ENCODE data around the gene NME3. TPM values are rescaled to one million over a fixed set of nuclear protein-coding genes. Genes with fewer than 3 reads are reported as not detected.
A peak's percentile ranks its signal among the peaks of the same experiment; 100 is the strongest.

NME3 gene
- total and polyA plus RNA-seq, 2 of the 13 experiments (the other 11 are each of a cell fraction or from before 2014, with no cell fraction given): 10.4 to 15.9 TPM

DNA sequence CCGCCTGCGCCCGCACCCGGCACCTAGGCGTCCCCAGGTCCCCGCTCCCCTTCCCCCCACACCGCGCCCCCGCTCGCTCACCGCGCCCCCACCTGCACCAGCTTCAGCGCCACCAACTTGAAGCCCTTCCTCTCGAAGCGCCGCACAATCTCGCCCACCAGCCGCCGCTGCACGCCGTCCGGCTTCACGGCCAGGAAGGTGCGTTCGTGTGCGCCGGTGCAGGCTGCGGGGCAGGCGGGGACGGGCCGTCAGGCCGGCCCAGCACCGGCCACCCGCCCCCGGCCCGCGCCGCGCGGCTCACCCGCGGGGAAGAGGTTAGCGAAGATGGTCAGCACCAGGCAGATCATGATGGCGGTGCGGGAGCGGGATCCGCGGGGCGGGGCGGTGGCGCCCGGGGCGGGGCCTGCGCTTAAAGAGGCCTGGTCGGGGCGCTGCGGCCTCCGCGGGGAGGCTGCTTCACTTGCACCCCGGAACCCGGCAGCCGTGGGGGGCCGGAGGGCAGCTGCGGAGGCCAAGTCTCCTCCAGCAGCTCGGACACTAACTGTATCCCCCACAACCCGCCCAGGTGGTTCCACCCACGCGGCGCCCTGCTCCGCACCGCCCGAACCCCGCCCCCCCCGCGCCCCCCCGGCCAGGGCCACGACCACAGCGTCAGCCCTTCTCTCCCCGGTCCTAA is at the start of gene NME3 (continued):
- TF ChIP-seq, protein P1, sequence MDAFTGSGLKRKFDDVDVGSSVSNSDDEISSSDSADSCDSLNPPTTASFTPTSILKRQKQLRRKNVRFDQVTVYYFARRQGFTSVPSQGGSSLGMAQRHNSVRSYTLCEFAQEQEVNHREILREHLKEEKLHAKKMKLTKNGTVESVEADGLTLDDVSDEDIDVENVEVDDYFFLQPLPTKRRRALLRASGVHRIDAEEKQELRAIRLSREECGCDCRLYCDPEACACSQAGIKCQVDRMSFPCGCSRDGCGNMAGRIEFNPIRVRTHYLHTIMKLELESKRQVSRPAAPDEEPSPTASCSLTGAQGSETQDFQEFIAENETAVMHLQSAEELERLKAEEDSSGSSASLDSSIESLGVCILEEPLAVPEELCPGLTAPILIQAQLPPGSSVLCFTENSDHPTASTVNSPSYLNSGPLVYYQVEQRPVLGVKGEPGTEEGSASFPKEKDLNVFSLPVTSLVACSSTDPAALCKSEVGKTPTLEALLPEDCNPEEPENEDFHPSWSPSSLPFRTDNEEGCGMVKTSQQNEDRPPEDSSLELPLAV (CRISPR knock-in tag; conservative IDR thresholded peaks at IDR 0.05; ENCODE audit: low read depth): no peak
- TF ChIP-seq ZFP82 (CRISPR knock-in tag; IDR thresholded peaks at IDR 0.05; ENCODE audit: borderline replicate concordance) (no peak), DNMT3B (CRISPR knock-in tag; conservative IDR thresholded peaks at IDR 0.05) (no peak), FOXA3 (CRISPR knock-in tag; IDR thresholded peaks at IDR 0.05) (no peak), ZNF264 (CRISPR knock-in tag; IDR thresholded peaks at IDR 0.05) (no peak), FOXA1 (IDR thresholded peaks at IDR 0.05) (no peak), FOXA1 (CRISPR knock-in tag; IDR thresholded peaks at IDR 0.05) (no peak), JUN (CRISPR knock-in tag; IDR thresholded peaks at IDR 0.05) (no peak)
- TF ChIP-seq, protein P2, sequence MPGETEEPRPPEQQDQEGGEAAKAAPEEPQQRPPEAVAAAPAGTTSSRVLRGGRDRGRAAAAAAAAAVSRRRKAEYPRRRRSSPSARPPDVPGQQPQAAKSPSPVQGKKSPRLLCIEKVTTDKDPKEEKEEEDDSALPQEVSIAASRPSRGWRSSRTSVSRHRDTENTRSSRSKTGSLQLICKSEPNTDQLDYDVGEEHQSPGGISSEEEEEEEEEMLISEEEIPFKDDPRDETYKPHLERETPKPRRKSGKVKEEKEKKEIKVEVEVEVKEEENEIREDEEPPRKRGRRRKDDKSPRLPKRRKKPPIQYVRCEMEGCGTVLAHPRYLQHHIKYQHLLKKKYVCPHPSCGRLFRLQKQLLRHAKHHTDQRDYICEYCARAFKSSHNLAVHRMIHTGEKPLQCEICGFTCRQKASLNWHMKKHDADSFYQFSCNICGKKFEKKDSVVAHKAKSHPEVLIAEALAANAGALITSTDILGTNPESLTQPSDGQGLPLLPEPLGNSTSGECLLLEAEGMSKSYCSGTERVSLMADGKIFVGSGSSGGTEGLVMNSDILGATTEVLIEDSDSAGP (CRISPR knock-in tag; IDR thresholded peaks at IDR 0.05; ENCODE audit: borderline replicate concordance): peak; percentile 52; the same call in 1 of the 2 replicates
- TF ChIP-seq, protein P3, sequence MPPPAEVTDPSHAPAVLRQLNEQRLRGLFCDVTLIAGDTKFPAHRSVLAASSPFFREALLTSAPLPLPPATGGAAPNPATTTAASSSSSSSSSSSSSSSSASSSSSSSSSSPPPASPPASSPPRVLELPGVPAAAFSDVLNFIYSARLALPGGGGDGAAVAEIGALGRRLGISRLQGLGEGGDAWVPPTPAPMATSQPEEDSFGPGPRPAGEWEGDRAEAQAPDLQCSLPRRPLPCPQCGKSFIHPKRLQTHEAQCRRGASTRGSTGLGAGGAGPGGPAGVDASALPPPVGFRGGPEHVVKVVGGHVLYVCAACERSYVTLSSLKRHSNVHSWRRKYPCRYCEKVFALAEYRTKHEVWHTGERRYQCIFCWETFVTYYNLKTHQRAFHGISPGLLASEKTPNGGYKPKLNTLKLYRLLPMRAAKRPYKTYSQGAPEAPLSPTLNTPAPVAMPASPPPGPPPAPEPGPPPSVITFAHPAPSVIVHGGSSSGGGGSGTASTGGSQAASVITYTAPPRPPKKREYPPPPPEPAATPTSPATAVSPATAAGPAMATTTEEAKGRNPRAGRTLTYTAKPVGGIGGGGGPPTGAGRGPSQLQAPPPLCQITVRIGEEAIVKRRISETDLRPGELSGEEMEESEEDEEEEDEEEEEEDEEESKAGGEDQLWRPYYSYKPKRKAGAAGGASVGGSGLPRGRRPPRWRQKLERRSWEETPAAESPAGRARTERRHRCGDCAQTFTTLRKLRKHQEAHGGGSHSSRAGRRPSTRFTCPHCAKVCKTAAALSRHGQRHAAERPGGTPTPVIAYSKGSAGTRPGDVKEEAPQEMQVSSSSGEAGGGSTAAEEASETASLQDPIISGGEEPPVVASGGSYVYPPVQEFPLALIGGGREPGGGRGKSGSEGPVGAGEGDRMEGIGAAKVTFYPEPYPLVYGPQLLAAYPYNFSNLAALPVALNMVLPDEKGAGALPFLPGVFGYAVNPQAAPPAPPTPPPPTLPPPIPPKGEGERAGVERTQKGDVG (CRISPR knock-in tag; IDR thresholded peaks at IDR 0.05; ENCODE audit: borderline replicate concordance): no peak
- TF ChIP-seq, protein P4, sequence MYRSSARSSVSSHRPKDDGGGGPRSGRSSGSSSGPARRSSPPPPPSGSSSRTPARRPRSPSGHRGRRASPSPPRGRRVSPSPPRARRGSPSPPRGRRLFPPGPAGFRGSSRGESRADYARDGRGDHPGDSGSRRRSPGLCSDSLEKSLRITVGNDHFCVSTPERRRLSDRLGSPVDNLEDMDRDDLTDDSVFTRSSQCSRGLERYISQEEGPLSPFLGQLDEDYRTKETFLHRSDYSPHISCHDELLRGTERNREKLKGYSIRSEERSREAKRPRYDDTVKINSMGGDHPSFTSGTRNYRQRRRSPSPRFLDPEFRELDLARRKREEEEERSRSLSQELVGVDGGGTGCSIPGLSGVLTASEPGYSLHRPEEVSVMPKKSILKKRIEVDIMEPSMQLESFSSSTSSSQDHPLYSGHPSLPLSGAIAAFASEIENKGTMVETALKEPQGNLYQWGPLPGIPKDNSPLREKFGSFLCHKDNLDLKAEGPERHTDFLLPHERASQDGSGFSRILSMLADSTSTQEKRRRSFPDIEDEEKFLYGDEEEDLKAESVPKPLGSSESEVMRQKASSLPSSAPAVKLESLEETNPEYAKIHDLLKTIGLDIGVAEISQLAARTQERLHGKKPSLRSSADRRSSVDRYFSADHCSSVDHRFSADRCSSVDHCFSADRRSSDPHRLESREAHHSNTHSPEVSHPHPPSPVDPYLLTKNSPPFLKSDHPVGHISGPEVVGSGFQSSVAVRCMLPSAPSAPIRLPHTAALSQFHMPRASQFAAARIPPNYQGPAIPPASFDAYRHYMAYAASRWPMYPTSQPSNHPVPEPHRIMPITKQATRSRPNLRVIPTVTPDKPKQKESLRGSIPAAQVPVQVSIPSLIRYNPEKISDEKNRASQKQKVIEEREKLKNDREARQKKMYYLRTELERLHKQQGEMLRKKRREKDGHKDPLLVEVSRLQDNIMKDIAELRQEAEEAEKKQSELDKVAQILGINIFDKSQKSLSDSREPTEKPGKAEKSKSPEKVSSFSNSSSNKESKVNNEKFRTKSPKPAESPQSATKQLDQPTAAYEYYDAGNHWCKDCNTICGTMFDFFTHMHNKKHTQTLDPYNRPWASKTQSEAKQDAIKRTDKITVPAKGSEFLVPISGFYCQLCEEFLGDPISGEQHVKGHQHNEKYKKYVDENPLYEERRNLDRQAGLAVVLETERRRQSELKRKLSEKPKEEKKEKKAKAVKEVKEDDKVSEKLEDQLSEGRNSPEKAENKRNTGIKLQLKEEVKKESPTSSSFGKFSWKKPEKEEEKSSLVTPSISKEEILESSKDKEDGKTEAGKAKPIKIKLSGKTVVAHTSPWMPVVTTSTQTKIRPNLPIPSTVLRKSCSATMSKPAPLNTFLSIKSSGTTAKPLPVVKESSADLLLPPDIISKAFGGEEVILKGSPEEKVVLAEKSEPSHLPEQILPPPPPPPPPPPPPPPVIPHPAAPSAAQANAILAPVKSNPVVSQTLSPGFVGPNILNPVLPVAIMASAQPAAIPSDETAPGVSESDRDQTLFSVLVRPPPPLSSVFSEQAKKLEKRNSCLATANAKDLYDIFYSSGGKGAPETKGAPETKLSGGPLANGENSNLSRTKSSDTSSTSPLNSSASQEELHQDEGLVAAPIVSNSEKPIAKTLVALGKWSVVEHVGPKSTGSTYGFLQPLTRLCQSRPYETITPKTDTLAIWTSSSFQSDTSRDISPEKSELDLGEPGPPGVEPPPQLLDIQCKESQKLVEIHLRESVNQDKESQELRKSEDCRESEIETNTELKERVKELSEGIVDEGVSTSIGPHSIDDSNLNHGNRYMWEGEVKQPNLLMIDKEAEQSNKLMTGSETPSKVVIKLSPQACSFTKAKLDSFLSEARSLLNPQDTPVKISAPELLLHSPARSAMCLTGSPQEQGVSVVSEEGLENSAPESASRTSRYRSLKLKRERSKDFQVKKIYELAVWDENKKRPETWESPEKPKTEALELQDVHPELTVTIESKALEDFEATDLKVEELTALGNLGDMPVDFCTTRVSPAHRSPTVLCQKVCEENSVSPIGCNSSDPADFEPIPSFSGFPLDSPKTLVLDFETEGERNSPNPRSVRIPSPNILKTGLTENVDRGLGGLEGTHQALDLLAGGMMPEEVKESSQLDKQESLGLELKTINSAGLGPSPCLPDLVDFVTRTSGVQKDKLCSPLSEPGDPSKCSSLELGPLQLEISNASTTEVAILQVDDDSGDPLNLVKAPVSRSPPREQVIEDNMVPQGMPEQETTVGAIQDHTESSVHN (CRISPR knock-in tag; IDR thresholded peaks at IDR 0.05): no peak
- TF ChIP-seq, protein P5, sequence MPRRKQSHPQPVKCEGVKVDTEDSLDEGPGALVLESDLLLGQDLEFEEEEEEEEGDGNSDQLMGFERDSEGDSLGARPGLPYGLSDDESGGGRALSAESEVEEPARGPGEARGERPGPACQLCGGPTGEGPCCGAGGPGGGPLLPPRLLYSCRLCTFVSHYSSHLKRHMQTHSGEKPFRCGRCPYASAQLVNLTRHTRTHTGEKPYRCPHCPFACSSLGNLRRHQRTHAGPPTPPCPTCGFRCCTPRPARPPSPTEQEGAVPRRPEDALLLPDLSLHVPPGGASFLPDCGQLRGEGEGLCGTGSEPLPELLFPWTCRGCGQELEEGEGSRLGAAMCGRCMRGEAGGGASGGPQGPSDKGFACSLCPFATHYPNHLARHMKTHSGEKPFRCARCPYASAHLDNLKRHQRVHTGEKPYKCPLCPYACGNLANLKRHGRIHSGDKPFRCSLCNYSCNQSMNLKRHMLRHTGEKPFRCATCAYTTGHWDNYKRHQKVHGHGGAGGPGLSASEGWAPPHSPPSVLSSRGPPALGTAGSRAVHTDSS (CRISPR knock-in tag; conservative IDR thresholded peaks at IDR 0.05): no peak

Data from HepG2 (cell line).